Measurements from ENCODE around the gene ARHGAP27.

DNA sequence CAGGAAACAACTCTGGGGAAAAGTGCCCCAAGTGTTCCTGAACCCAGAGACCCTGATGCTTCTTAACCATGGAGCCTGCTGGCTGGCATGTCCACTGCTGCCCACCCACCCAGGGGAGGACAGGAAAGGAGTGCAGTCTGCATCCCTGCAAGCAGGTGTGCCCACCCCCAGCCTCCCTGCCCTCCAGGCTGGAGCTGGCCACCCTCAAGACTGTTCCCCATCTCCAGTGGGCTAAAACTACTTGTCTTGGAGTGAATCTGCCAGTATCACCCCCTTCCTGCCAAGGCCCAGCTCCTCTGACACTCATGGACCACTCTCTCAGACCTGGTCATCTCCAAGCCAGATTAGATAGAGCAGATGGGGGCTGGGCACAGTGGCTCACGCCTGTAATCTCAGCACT is 29.8 kb downstream of the ARHGAP27 start:
- TF ChIP-seq, protein P1, sequence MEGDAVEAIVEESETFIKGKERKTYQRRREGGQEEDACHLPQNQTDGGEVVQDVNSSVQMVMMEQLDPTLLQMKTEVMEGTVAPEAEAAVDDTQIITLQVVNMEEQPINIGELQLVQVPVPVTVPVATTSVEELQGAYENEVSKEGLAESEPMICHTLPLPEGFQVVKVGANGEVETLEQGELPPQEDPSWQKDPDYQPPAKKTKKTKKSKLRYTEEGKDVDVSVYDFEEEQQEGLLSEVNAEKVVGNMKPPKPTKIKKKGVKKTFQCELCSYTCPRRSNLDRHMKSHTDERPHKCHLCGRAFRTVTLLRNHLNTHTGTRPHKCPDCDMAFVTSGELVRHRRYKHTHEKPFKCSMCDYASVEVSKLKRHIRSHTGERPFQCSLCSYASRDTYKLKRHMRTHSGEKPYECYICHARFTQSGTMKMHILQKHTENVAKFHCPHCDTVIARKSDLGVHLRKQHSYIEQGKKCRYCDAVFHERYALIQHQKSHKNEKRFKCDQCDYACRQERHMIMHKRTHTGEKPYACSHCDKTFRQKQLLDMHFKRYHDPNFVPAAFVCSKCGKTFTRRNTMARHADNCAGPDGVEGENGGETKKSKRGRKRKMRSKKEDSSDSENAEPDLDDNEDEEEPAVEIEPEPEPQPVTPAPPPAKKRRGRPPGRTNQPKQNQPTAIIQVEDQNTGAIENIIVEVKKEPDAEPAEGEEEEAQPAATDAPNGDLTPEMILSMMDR (IDR thresholded peaks at IDR 0.05) = no peak
- TF ChIP-seq EP300 (IDR thresholded peaks at IDR 0.05; ENCODE audit: low read depth) = no peak
- no peak for TF ChIP-seq POLR2A (IDR thresholded peaks at IDR 0.05)
